ENCODE results near the gene APOBR.
"Not testable (repeated sequence)": the region's sequence is repeated elsewhere in the genome, so short reads cannot be mapped to it uniquely, and the experiment has no call there.

The APOBR gene

GRCh38 chr16:28499854-28500253 lies 5.4 kb downstream of the APOBR start:
- DNase-seq = no peak

DNA sequence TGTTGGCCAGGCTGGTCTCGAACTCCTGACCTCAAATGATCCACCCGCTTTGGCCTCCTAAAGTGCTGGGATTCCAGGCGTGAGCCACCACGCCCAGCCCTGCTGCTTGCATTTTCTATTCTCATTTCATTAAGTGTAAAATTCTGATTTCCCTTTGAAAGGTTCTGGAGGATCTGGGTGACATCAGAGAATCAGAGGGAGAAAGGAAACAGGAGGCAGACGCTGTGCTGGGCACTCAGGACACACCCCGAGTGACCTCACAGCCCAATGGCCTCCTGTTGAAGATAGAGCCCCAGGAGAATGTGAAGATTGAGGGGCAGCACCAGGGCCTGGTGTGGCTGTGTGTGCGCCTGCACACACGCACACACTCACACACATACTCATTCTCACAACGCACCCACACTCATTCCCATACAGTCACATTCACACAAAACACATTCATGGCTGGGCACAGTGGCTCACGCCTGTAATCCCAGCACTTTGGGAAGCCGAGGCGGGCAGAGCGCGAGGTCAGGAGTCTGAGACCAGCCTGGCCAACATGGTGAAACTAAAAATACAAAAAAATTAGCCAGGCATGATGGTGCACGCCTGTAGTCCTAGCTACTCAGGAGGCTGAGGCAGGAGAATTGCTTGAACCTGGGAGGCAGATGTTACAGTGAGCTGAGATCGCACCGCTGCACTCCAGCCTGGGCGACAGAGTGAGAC lies 6.2 kb downstream of the APOBR start:
- DNase-seq = not testable (repeated sequence)

DNA sequence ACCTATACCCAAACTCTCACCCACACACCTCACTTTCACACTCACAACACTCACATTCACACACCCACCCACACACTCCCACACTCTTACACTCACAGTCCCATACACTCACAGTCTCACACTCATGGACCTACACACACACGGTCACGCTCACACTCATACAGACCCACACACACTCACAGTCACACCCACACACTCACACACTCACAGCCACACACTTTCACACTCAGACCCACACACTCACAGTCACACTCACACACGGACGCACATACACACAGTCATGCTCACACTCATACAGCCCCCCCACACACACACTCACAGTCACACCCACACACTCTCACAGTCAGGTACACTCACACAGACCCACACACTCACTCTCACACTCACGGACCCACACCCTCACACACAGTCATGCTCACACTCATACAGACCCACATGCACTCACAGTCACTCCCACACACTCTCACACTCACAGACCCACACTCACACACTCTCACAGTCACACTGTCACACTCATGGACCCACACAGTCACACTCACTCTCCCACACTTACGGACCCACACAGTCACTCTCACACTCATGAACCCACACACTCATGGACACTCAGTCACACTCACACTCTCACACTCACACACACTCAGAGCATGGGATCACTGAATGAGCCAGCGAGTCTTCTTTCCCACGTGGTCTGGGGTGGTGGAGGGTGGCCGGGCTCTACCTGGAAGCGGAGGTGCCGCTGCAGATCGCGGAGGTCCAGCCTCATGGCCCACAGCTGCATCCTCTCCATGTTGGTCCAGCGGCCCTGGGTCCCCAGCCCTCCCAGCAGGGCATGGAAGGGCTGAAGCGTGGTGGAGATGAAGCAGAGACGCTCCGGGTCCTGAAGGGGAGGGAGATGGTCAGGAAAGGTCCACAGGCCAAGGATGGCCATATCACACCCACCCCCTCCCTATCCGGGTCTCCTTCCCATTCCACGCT lies 7.1 kb downstream of the APOBR start:
- no peak for DNase-seq

DNA sequence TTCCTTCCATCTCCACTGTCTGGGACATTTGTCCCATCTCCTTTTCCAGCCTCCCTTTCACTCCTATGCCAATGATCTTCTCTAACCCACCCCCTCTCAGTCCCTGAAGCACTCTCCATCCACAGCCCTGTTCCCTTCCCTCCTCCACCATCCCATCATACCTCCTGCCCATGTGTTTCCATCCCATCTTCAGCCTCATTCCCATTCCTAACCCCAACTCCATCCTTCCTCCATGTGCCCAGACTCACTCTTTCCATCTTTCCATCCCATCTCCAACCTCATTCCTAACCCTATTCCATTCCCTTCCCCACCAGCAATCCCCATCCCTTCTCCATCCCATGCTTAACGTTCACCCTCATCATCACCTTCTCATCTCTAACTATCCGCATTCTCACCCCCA lies 7.8 kb downstream of the APOBR start:
- no peak for DNase-seq

DNA sequence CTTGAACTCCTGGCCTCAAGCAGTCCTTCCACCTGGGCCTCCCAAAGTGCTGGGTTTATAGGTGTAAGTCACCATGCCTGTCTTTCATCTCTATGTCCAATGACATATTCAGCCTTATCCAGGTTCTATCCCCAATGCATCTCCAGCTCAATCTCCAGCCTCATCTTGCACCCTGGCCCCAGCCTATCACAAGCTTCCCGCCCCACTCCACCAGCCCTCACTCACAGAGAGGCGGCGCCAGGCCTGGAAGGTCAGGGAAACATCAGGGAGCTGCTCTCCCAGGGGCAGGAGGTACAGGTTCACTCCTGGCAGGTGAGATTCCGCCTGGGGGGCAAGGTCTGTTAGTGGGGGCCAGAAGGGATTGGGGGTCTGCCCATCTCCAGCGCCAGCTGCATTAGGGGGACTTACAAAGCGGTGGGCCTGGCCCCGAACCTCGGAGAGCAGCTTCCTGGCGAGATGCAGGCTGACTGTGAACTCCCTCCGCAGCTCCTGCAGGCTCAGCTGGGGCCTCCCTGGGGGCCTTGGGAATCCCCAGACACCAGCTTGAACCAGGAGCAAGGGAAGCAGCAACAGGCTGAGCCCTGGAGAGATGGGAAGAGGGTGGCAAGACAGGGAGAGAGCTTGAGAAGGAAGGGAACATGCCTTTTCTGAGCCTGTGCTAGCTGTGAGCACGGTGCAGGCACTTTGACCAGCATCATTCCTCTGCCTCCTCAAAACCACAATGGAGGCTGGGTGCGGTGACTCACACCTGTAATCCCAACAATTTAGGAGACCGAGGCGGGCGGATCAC lies 9.2 kb downstream of the APOBR start:
- no peak for DNase-seq

- no peak for DNase-seq
Measured at GRCh38 chr16:28504707-28505404, 10.4 kb downstream of the APOBR start.

- DNase-seq = no peak
Measured at GRCh38 chr16:28505489-28506137, 11.2 kb downstream of the APOBR start.

DNA sequence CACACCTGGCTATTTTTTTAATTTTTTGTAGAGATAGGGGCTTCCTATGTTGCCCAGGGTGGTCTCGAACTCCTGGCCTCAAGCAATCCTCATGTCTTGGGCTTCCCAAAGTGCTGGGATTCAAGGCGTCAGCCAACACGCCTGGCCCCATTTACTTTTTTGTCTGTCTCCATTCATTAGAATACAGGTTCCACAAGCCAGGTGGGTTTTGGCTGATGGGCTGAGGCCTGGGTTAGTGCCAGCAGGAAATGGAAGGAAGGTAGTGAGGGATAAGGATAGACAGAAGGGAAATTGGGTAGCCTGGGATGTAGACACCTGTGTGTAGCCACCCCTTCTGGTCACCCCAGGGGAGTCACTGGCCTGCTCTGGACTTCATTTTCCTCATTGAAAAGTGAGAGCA lies 16.6 kb downstream of the APOBR start:
- DNase-seq = no peak

GRCh38 chr16:28511801-28512789 lies 17.7 kb downstream of the APOBR start:
- no peak for DNase-seq

GRCh38 chr16:28513484-28514181 lies 19.2 kb downstream of the APOBR start:
- DNase-seq = no peak

GRCh38 chr16:28514246-28514645 lies 19.8 kb downstream of the APOBR start:
- no peak for DNase-seq

DNA sequence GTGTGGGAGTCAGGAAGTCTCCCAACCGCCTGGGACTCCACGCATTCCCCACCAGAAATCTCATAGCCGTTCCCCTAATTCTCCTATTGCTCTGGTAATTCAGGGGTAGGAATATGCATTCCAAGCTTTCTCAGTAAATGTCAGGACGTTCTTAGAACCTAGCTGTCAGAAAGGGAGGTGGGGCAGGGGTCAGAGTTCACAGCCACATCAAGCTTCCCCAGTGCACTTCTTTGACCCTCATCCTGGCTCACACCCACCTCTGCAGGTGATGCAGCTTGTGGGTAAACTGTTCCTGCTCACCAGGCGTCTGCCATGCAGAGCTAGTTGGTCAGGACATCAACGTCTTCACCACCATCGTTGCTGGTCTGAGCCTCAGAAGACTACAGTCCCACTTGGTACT lies 26.2 kb downstream of the APOBR start:
- no peak for DNase-seq

DNA sequence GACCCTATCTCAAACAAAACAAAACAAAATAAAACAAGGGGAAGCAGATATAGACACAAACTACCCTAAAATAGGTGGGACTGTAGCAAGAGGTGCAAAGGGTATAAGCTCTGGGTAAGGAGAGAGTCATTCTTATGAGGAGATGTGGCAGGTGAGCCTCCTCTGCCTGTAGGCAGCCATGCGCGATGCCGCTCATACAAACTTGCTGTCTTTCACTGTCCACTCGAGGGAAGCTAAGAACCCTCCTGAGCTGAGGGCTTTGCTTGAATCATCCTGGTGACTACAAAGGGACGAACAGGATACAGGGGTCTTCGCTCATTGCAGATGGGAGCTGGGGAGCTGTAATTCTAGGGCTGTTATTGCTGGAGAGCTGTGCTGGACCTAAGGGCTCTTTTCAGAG lies 27.0 kb downstream of the APOBR start:
- DNase-seq = no peak

DNA sequence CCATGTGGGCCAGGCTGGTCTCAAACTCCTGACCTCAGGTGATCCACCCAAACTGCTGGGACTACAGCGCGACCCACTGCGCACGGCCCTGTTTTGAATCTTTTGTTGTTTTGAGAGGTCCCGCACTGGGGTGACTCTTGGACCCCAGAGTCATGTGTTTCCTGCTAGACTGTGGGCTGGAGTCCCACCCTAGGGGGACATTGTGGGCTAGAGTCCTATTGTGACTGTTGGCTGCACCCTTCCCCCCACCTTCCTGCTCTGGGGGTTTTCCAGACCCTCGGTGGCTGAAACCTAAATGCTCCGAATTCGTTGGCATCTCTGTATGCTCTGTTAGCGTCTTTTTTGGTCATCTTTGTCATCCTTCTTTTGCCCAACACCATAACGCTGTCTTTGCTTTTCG lies 28.3 kb downstream of the APOBR start:
- no peak for DNase-seq

- DNase-seq = no peak
Measured at GRCh38 chr16:28524681-28525171, 30.3 kb downstream of the APOBR start.

DNA sequence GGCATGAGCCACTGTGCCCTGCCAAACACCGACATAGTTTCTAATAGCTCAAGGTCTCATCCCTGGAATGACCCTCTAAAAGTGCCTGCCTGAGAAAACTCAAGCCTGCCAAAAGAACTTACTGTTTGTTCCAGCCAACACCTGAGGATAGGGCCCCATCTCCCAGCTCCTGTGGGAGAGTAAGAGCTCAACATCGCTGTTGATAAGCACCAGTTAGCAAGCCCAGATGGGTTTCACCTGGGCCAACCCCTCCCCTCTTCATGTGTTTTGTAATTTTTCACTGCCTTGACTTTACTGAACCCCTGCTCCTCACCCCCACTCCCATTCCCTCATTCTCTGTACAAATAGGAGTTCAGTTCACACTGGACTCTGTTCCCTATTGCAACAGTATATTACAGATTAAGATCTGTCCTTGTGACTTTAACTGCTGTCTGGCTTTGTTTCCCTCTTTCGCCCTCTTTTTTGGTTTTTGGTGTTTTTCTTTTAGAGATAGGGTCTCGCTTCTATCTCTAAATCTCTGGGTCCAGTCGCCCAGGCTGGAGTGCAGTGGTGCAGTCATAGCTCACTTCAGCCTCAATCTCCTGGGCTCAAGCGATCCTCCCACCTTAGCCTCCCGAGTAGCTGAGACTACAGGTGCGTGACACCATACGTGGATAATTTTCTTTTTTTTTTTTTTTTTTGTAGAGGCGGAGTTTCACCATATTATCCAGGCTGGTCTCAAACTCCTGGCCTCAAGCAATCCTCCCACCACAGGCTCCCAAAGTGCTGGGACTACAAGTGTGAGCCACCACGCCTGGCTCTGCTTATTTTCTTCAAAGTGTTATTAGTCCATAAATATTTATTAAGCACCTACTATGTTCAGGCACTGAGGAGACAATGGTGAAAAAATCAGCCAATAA lies 32.0 kb downstream of the APOBR start:
- DNase-seq = no peak

GRCh38 chr16:28527100-28527785 lies 32.8 kb downstream of the APOBR start:
- DNase-seq = not testable (repeated sequence)

DNA sequence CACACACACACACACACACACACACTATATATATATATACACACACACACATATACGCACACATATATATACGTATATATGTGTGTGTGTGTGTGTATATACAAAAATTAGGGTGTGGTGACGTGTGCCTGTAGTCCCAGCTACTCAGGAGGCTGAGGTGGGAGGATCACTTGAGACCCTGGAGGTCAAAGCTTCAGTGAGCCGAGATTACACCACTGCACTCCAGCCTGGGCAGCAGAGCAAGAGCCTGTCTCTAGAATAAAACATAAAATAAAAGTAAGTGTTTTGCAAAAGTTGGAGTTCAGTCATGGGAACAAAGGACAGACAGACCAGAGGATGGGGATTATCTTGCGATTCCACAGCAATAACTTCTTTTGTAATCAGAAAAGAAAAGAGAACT lies 33.5 kb downstream of the APOBR start:
- no peak for DNase-seq
